B cell (primary cell): Measurements from ENCODE around the gene DNAJA3.

Source experiments
- CTCF ChIP-seq: fragments of 200-600 bp; IDR thresholded peaks from one replicate; pipeline ENCODE4 v1.8.0; 2022; ENCODE audit warnings: antibody characterized with exemption, mild to moderate bottlenecking
- EZH2 ChIP-seq: IDR thresholded peaks from 2 replicates; pipeline ENCODE4 v1.6.1; 2012; ENCODE audit warnings: borderline replicate concordance, low read depth, mild to moderate bottlenecking, moderate library complexity, low read length; ENCODE audit not compliant: insufficient read depth, poor library complexity, severe bottlenecking

GRCh38 chr16:4419402-4419959 is 6.2 kb upstream of the DNAJA3 start:
- TF ChIP-seq CTCF = no peak
- TF ChIP-seq EZH2 = no peak
